ENCODE measurements around the gene TRABD2B. TPM values are rescaled to one million over a fixed set of nuclear protein-coding genes. Genes with fewer than 3 reads are reported as not detected.

TRABD2B gene
- total and polyA plus RNA-seq, 2 of the 4 experiments (the other 2 are of a cell fraction): not detected

DNA sequence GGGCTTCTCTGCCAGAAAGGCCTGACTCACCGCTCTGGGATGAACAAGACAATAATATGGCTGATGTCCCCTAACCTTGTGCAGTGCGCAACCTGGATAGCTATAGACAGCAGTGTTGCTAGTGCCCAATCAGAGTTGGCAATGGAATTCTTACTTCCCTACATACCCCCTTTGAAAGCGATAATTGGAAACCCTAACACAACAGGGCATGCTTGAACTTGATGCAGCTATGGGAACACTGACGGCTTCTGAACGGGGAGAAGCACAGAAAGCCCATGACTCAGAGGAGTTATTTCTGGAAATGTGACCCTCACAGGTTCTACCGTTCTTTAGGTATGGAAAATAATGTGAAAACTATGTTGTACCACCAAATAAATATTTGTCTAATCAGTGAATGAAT lies 200.6 kb downstream of the TRABD2B start:
- H3K79me1 ChIP-seq (ENCODE audit: low read depth in 1 of 2, low read length in 2 of 2): no peaks in the 10 kb centered on the region
- H3K4ac ChIP-seq (ENCODE audit: low read depth, low read length): no peak overlapping the region
- no peaks in the 10 kb centered on the region for H3K9me1 ChIP-seq (ENCODE audit: insufficient read depth, low read length)
- in situ Hi-C loops (cut with MboI; ENCODE audit: low sequenced_read_pairs) (no loop called here), intact Hi-C loops (cut with micrococcal nuclease) (no loop called here), dilution Hi-C loops (cut with HindIII; ENCODE audit: low sequenced_read_pairs, unreplicated experiment) (no loop called here)
- ChIA-PET POLR2A (ENCODE audit: unreplicated experiment) (no interaction called here), CTCF (no interaction called here)
- no peak overlapping the region for H3K18ac ChIP-seq (ENCODE audit: low read depth, low read length)
- no peak overlapping the region for H4K5ac ChIP-seq (ENCODE audit: low read depth, low read length)
- no peaks in the 10 kb centered on the region for H3K9me3 ChIP-seq (ENCODE audit: control insufficient read depth, insufficient read depth, low read length)
- TF ChIP-seq NFE2L2 (IDR thresholded peaks at IDR 0.05; ENCODE audit: low read depth, low read length): no peak
- DNase-seq (no peak), ATAC-seq (ENCODE audit: low read depth) (no peak)
- H3K27ac ChIP-seq (ENCODE audit: insufficient read depth, low read length): no peak overlapping the region
- H3K4me1 ChIP-seq (ENCODE audit: control insufficient read depth, insufficient read depth, low read length): no peaks in the 10 kb centered on the region
- no peak overlapping the region for H2BK20ac ChIP-seq (ENCODE audit: low read depth, low read length)
- no peak overlapping the region for H2BK15ac ChIP-seq (ENCODE audit: low read depth, low read length)
- no peaks in the 10 kb centered on the region for H4K20me1 ChIP-seq (ENCODE audit: insufficient read depth, low read length)
- no peak overlapping the region for H3K4me3 ChIP-seq (ENCODE audit: insufficient read depth, low read depth, low read length)
- no peak overlapping the region for H3K9ac ChIP-seq (ENCODE audit: low read depth, low read length)
- no peak overlapping the region for H4K8ac ChIP-seq (ENCODE audit: low read depth in 2 of 2, low read length in 2 of 2)
- no peak overlapping the region for H2BK120ac ChIP-seq (ENCODE audit: low read depth, low read length)
- H2AK9ac ChIP-seq (replicated peaks; ENCODE audit: low read depth, low read length, poor library complexity): no peak overlapping the region
- no peak overlapping the region for H2BK5ac ChIP-seq (ENCODE audit: low read depth, low read length, poor library complexity, severe bottlenecking)
- WGBS, 2 experiments (ENCODE audit: extremely low coverage in 2 of 2, insufficient read length in 1 of 2): 100% methylated on average over 1 of the region's 6 CpGs; no CpG with 5 or more reads in 1 of the 2 experiments
- no peak overlapping the region for H3K23ac ChIP-seq (ENCODE audit: low read depth, low read length)
- no peak overlapping the region for H3K56ac ChIP-seq (ENCODE audit: extremely low read depth, insufficient read depth, low read length)
- H4K91ac ChIP-seq (ENCODE audit: insufficient read depth, low read depth, low read length): no peak overlapping the region
- no peak overlapping the region for H3K14ac ChIP-seq (replicated peaks; ENCODE audit: low read depth, low read length)
- no peak overlapping the region for H2AK5ac ChIP-seq (ENCODE audit: low read depth, low read length)
- no peaks in the 10 kb centered on the region for H3K36me3 ChIP-seq (ENCODE audit: control insufficient read depth, insufficient read depth, low read length)
- no peaks in the 10 kb centered on the region for H3K27me3 ChIP-seq (ENCODE audit: control insufficient read depth, insufficient read depth, low read length)
- H2AFZ ChIP-seq (replicated peaks; ENCODE audit: low read length, poor library complexity): no peak overlapping the region
- no peak overlapping the region for H3K4me2 ChIP-seq (ENCODE audit: low read depth, low read length)
- no TSS peak for BruUV-seq (replicated peaks)
